Right forelimb (tissue), 1 donor: ENCODE results near the gene RABGAP1L.
"Not testable (repeated sequence)": the region's sequence is repeated elsewhere in the genome, so short reads cannot be mapped to it uniquely, and the experiment has no call there.

Experiments used
- DNase-seq: peaks from one replicate; pipeline ENCODE4 v3.0.0-alpha.2; 2018

RABGAP1L gene

GRCh38 chr1:174682419-174683008 lies 523.2 kb downstream of the RABGAP1L start:
- no peak for DNase-seq

- DNase-seq = no peak
These were observed 526.9 kb downstream of the RABGAP1L start for GRCh38 chr1:174686213-174686612.

- no peak for DNase-seq
These were observed 530.2 kb downstream of the RABGAP1L start for GRCh38 chr1:174689524-174689923.

- no peak for DNase-seq
These were observed 530.9 kb downstream of the RABGAP1L start for GRCh38 chr1:174690266-174690665.

GRCh38 chr1:174692313-174692712 lies 533.0 kb downstream of the RABGAP1L start:
- DNase-seq = no peak

GRCh38 chr1:174693085-174693484 lies 533.8 kb downstream of the RABGAP1L start:
- no peak for DNase-seq

- DNase-seq = not testable (repeated sequence)
These were observed 534.2 kb downstream of the RABGAP1L start for GRCh38 chr1:174693539-174693938.

GRCh38 chr1:174696026-174696821 lies 536.9 kb downstream of the RABGAP1L start:
- DNase-seq = no peak

GRCh38 chr1:174700314-174700713 lies 541.0 kb downstream of the RABGAP1L start:
- no peak for DNase-seq

- no peak for DNase-seq
These were observed 541.5 kb downstream of the RABGAP1L start for GRCh38 chr1:174700775-174701174.

GRCh38 chr1:174701565-174701964 lies 542.2 kb downstream of the RABGAP1L start:
- DNase-seq = no peak

GRCh38 chr1:174702011-174702410 lies 542.7 kb downstream of the RABGAP1L start:
- no peak for DNase-seq

- no peak for DNase-seq
These were observed 544.0 kb downstream of the RABGAP1L start for GRCh38 chr1:174703309-174703708.

- DNase-seq = no peak
These were observed 545.0 kb downstream of the RABGAP1L start for GRCh38 chr1:174704300-174704699.

GRCh38 chr1:174710868-174711845 lies 551.8 kb downstream of the RABGAP1L start:
- no peak for DNase-seq

GRCh38 chr1:174711848-174712247 lies 552.5 kb downstream of the RABGAP1L start:
- DNase-seq = not testable (repeated sequence)

- no peak for DNase-seq
These were observed 553.2 kb downstream of the RABGAP1L start for GRCh38 chr1:174712541-174712940.

- no peak for DNase-seq
These were observed 554.5 kb downstream of the RABGAP1L start for GRCh38 chr1:174713796-174714195.

GRCh38 chr1:174719194-174719593 lies 559.9 kb downstream of the RABGAP1L start:
- DNase-seq = no peak

GRCh38 chr1:174720618-174721017 lies 561.3 kb downstream of the RABGAP1L start:
- DNase-seq = no peak

- DNase-seq = no peak
These were observed 561.9 kb downstream of the RABGAP1L start for GRCh38 chr1:174721246-174721645.

- DNase-seq = no peak
These were observed 564.5 kb downstream of the RABGAP1L start for GRCh38 chr1:174723816-174724215.

GRCh38 chr1:174724219-174724618 lies 564.9 kb downstream of the RABGAP1L start:
- no peak for DNase-seq
